GM10847 (cell line): ENCODE measurements around the gene GRM8.

Experiments used
- POLR2A ChIP-seq: IDR thresholded peaks from 2 replicates; pipeline ENCODE4 v1.6.1; 2011; ENCODE audit not compliant: insufficient read length; ENCODE audit errors: extremely low read depth

Gene GRM8

GRCh38 chr7:127252778-127253280, at the start of gene GRM8:
TSS of gene GRM8 (minus strand) at chr7:127252941.
- TF ChIP-seq POLR2A, result no peak

- no peak for TF ChIP-seq POLR2A
Observed at GRCh38 chr7:127290801-127291361, 38.1 kb upstream of the GRM8 start.

- no peak for TF ChIP-seq POLR2A
Observed at GRCh38 chr7:127290116-127290655, 37.4 kb upstream of the GRM8 start.

GRCh38 chr7:127287133-127287532, 34.4 kb upstream of the GRM8 start:
- no peak for TF ChIP-seq POLR2A

- TF ChIP-seq POLR2A, result no peak
Observed at GRCh38 chr7:127270093-127270492, 17.4 kb upstream of the GRM8 start.

GRCh38 chr7:127266047-127266446, 13.3 kb upstream of the GRM8 start:
- TF ChIP-seq POLR2A, result no peak

GRCh38 chr7:127264219-127264618, 11.5 kb upstream of the GRM8 start:
- no peak for TF ChIP-seq POLR2A

- TF ChIP-seq POLR2A, result no peak
Observed at GRCh38 chr7:127258111-127258510, 5.4 kb upstream of the GRM8 start.

- TF ChIP-seq POLR2A, result no peak
Observed at GRCh38 chr7:127257086-127257485, 4.3 kb upstream of the GRM8 start.

GRCh38 chr7:127256041-127256725, 3.4 kb upstream of the GRM8 start:
- no peak for TF ChIP-seq POLR2A

- TF ChIP-seq POLR2A, result no peak
Observed at GRCh38 chr7:127254163-127254684, 1.5 kb upstream of the GRM8 start.

GRCh38 chr7:127253281-127254162, 781 bp upstream of the GRM8 start:
- no peak for TF ChIP-seq POLR2A

- TF ChIP-seq POLR2A, result no peak
Observed at GRCh38 chr7:127252377-127252713, 396 bp downstream of the GRM8 start.

GRCh38 chr7:127251465-127252376, 1.0 kb downstream of the GRM8 start:
- no peak for TF ChIP-seq POLR2A
